GM21390 (cell line): ENCODE results near the gene CYP27B1.

ENCODE experiments used
- ATAC-seq: cut with Tn5 transposase; IDR thresholded peaks from one replicate; pipeline ENCODE4 v1.9.1; 2021; ENCODE audit not compliant: unreplicated experiment

Gene CYP27B1

DNA sequence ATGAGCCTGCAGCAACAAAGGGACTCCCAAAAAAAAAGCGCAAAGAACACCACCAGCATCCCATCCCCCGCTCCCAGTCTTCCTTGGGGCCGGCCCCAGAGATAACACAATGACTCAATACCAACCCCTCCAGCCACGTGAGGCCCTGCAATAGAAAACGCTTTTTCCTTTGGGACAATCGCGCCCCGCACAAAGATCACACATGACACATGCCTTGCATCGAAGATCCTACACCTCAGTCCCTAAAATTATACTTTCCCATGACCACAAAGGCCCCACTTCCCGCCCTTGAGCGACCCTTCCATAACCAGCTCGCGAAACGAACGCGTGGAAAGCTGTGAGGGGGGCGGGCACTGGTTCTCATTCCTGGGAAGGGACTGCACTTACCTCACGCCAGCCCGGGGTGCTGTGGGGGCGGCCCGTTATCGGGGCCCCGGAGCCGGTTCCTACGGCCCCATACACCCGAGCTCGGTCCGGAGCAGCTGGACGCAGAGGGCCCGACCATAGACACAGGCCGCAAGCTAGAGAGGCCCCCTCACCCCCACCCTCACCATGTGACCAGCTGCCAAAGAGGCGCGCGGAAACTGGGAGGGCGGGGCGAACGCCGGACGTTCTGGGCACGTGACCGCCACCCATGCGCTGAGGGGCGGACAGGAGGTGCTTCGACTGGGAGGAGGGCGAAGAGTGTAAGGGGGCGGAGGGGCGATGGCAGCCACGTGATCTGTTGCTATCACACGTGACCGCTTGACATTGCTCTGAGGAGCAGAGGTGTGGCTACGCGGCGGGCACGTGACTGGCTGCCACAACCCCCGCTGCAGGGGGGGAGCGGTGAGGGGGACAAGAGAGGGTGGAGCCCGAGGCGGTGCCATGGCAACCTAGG lies 14.8 kb downstream of the CYP27B1 start, which contains the start of gene CDK4:
TSS of gene CDK4 (minus strand) at position 523 of the 880 bp plus-strand sequence. CDS start 593 bp downstream, outside the sequence.
- ATAC-seq: peak; percentile 67

GRCh38 chr12:57751432-57751787 lies 15.5 kb downstream of the CYP27B1 start:
- no peak for ATAC-seq

DNA sequence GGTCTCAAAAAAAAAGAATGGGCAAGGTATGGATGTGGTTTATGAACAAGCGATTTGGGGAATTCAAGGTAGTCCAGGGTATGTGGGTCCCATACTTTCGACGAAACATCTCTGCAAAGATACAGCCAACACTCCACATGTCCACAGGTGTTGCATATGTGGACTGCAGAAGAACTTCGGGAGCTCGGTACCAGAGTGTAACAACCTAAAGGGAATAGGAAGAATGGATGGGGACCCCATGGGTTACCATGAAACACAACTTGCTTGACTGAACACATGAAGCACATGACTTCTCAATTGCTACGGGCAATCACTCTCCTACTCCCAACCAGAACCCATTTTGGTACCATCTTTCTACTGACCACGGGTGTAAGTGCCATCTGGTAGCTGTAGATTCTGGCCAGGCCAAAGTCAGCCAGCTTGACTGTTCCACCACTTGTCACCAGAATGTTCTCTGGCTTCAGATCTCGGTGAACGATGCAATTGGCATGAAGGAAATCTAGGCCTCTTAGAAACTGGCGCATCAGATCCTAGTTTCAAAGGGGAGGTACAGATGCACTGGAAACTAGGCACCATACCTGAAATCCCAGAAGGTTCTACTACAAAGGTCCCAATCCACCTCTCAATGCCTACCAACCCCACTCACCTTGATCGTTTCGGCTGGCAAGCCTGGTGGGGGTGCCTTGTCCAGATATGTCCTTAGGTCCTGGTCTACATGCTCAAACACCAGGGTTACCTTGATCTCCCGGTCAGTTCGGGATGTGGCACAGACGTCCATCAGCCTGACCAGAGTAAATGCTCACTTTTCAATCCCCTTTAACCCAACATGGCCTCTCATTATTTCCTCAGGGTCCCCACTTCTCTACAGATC lies 16.1 kb downstream of the CYP27B1 start:
- ATAC-seq: no peak

- no peak for ATAC-seq
These were observed 17.8 kb downstream of the CYP27B1 start for GRCh38 chr12:57749061-57749460.

GRCh38 chr12:57746025-57746424 lies 20.9 kb downstream of the CYP27B1 start:
- no peak for ATAC-seq

DNA sequence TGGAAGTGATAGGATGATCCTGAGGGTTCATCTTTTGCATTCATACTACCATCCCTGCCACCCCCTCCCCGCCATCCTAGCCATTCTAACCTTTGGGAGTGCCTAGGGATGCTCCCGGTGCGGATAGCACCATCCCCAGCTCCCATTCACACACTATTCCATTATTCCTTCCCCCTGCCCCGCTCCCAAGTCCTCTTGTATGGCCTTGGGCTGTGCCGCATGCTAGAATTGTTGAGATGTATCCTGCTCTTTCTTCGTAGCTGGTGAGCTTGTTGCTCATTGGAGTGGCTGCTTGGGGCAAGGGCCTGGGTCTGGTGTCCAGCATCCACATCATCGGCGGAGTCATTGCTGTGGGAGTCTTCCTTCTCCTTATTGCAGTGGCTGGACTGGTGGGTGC lies 21.4 kb downstream of the CYP27B1 start:
- ATAC-seq: no peak

GRCh38 chr12:57744777-57745484 lies 21.9 kb downstream of the CYP27B1 start, which contains the start of gene TSPAN31:
TSPAN31 (plus strand) TSS chr12:57745039; CDS start chr12:57745155, 116 bp downstream.
- peak; percentile 72 for ATAC-seq

DNA sequence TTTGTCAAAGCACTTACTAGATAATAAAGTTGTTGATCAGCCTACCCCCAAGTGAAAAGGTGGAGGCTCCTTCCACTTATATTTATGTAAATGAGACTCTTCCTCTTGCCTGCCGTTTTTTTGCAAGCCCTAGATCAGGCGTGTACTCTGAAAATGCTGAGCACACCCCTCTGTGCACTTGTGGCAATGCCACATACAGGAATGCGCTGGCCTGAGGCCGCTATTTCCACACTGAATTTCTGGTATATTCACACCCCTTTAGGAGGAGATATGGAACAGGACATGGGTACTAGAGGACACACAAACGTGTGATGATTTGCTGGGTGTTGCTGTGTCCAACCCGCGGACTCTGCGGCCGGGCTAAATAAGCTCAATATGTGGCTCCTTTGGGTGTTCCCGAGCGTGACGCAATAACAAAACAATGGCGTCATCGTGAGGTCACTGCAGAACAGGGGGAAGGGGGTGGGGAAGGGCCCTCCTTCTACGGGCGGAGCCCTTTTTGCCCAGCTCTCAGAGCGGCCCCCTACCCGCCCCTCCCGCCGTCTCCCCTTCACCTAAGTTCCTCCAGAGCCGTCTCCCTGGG lies 22.6 kb downstream of the CYP27B1 start:
- ATAC-seq: peak; percentile 35

GRCh38 chr12:57743769-57744168 lies 23.1 kb downstream of the CYP27B1 start:
- no peak for ATAC-seq

- ATAC-seq: peak; percentile 59
These were observed 24.8 kb downstream of the CYP27B1 start for GRCh38 chr12:57741844-57742738.

- ATAC-seq: no peak
These were observed 25.5 kb downstream of the CYP27B1 start for GRCh38 chr12:57741413-57741789.

GRCh38 chr12:57740656-57741412 lies 26.0 kb downstream of the CYP27B1 start:
- ATAC-seq: peak; percentile 48

GRCh38 chr12:57739914-57740538 lies 26.9 kb downstream of the CYP27B1 start:
- no peak for ATAC-seq

DNA sequence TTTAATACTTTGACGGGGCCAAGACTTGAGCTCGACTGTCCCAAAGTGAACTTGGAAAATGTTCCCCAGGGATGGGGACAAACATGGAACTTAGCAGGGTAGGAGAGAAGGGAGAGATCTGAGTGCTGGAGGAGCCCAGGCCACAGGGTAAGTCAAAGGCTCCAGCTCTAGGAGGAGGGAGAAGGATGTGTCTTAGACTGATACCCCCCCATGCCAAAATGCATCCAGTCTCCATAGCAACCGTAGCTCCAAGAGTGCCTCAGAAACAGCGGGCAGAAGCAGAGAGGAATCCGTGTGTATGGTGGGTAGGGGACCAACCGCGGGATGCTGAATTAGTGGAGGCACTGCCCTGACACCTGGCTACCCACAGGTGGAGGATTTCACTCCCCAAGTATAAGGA lies 27.5 kb downstream of the CYP27B1 start:
- no peak for ATAC-seq

DNA sequence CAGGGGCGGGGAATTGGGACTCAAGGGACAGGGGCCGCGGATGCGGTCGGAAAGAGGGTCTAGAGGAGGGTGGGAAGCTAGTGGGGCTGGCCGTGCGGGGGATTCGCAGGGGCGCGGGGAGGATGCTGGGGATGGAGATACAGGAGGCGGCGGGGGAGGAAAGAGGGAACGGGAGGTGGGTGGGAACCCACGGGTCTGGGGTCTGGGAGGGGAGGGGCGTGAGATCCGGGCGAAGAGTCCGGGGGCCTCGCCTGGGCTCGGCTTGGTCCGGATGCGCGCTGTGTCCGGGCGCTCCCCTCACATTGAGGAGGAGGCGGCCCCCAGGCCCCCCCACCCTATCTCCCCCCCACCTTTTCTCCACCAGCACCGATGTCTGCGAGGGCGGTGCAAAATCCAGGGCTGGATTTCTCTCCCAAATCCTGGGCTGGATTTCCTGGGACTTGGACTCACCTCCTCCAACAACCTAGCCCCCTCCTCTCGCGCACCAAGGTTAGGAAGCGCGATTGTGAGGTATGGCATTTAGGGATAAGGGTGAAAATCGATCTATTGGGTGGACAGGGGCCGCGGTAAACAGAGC lies 28.1 kb downstream of the CYP27B1 start, which contains the start of gene AGAP2:
TSS of gene AGAP2 (minus strand) at position 82 of the 577 bp plus-strand sequence. CDS start 496 bp downstream, outside the sequence.
- ATAC-seq: no peak

- no peak for ATAC-seq
These were observed 29.1 kb downstream of the CYP27B1 start for GRCh38 chr12:57737467-57738460.
